ENCODE results near the gene RYR2. TPM values are rescaled to one million over a fixed set of nuclear protein-coding genes. Genes with fewer than 3 reads are reported as not detected.

Gene RYR2
- polyA plus RNA-seq, 1 experiment: not detected

GRCh38 chr1:237050185-237050584 is 8.2 kb downstream of the RYR2 start:
- ChIA-PET CTCF (no interaction called here), POLR2A (no interaction called here)
- Histone ChIP-seq H3K27me3 (ENCODE audit: control insufficient read depth, insufficient read depth, low read length) (no peaks in the 10 kb centered on the region), H3K36me3 (ENCODE audit: control insufficient read depth, insufficient read depth, low read length) (no peaks in the 10 kb centered on the region), H3K4me3 (ENCODE audit: low read depth, low read length) (no peak overlapping the region)
- TF ChIP-seq CTCF (IDR thresholded peaks at IDR 0.05; ENCODE audit: insufficient read depth, low read depth, low read length): no peak
- DNase-seq (ENCODE audit: low read depth): no peak

GRCh38 chr1:237050915-237051314 is 8.9 kb downstream of the RYR2 start:
- Histone ChIP-seq H3K4me3 (ENCODE audit: low read depth, low read length) (no peak overlapping the region), H3K36me3 (ENCODE audit: control insufficient read depth, insufficient read depth, low read length) (no peaks in the 10 kb centered on the region), H3K27me3 (ENCODE audit: control insufficient read depth, insufficient read depth, low read length) (no peaks in the 10 kb centered on the region)
- DNase-seq (ENCODE audit: low read depth): no peak
- CTCF ChIA-PET: no interaction called here
- TF ChIP-seq CTCF (IDR thresholded peaks at IDR 0.05; ENCODE audit: insufficient read depth, low read depth, low read length): no peak
- POLR2A ChIA-PET: no interaction called here

GRCh38 chr1:237054313-237054712 is 12.3 kb downstream of the RYR2 start:
- CTCF ChIA-PET: interaction anchor here (1.1 kb wide), 1 partner anchor 9 kb away, joined by 3 read pairs; no protein-coding TSS in a partner anchor
- TF ChIP-seq CTCF (IDR thresholded peaks at IDR 0.05; ENCODE audit: insufficient read depth, low read depth, low read length): no peak

GRCh38 chr1:237058470-237058869 is 16.5 kb downstream of the RYR2 start:
- H3K36me3 ChIP-seq (ENCODE audit: control insufficient read depth, insufficient read depth, low read length): no peaks in the 10 kb centered on the region
- ChIA-PET POLR2A (no interaction called here), CTCF (no interaction called here)
- H3K4me3 ChIP-seq (ENCODE audit: low read depth, low read length): no peak overlapping the region
- H3K27me3 ChIP-seq (ENCODE audit: control insufficient read depth, insufficient read depth, low read length): no peaks in the 10 kb centered on the region
- TF ChIP-seq CTCF (IDR thresholded peaks at IDR 0.05; ENCODE audit: insufficient read depth, low read depth, low read length): no peak
- no peak for DNase-seq (ENCODE audit: low read depth)

More at GRCh38 chr1:237054313-237054712, 12.3 kb downstream of the RYR2 start:
- Histone ChIP-seq H3K27me3 (ENCODE audit: control insufficient read depth, insufficient read depth, low read length) (no peaks in the 10 kb centered on the region), H3K4me3 (ENCODE audit: low read depth, low read length) (no peak overlapping the region), H3K36me3 (ENCODE audit: control insufficient read depth, insufficient read depth, low read length) (no peaks in the 10 kb centered on the region)
- DNase-seq (ENCODE audit: low read depth): no peak
- POLR2A ChIA-PET: no interaction called here

- H3K36me3 ChIP-seq (ENCODE audit: control insufficient read depth, insufficient read depth, low read length): no peaks in the 10 kb centered on the region
- ChIA-PET POLR2A (no interaction called here), CTCF (no interaction called here)
- no peaks in the 10 kb centered on the region for H3K27me3 ChIP-seq (ENCODE audit: control insufficient read depth, insufficient read depth, low read length)
- DNase-seq (ENCODE audit: low read depth): no peak
- H3K4me3 ChIP-seq (ENCODE audit: low read depth, low read length): no peak overlapping the region
- no peak for TF ChIP-seq CTCF (IDR thresholded peaks at IDR 0.05; ENCODE audit: insufficient read depth, low read depth, low read length)
Observed at GRCh38 chr1:237059244-237059643, 17.3 kb downstream of the RYR2 start.

All from BJ (cell line).